HPDE6-E6E7 (cell line): ENCODE data around the gene NPPB.

ENCODE experiments used
- DNase-seq: peaks from one replicate; pipeline ENCODE4 v3.0.0; 2011; ENCODE audit warnings: missing footprints; ENCODE audit errors: extremely low spot score

Gene NPPB

DNA sequence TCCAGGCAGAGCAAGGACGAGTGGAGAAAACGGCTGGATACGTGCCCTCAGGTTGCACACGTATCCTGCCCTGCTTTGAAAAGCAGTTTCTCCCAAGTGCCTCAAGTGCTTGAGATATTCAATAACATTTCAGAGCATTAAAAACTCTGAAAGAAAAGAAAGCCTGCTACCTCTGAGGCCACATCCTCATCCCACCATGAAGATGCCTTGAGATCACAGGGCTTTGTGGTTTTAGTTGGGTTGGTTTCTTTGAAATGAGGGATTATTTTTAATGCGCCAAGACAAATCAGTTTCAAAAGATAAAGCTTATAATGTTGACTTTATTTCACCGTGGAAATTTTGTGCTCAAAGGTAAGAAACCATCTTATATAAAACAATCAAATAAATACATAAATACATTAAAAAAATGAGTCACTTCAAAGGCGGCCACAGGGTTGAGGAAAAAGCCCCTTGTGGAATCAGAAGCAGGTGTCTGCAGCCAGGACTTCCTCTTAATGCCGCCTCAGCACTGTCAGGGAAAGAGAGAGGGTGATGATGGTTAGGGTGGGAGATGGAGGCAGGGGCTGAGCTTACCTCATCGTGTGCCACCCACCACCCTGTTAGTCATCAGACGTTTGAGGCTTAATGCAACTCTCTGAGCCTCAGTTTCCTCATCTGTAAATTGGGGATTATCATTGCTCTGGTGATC, 1.4 kb downstream of the NPPB start:
- no peak for DNase-seq

- DNase-seq: no peak
These were observed 2.0 kb downstream of the NPPB start for GRCh38 chr1:11856698-11857097.

GRCh38 chr1:11855430-11855829, 3.3 kb downstream of the NPPB start:
- no peak for DNase-seq

GRCh38 chr1:11854519-11854918, 4.2 kb downstream of the NPPB start:
- no peak for DNase-seq

DNA sequence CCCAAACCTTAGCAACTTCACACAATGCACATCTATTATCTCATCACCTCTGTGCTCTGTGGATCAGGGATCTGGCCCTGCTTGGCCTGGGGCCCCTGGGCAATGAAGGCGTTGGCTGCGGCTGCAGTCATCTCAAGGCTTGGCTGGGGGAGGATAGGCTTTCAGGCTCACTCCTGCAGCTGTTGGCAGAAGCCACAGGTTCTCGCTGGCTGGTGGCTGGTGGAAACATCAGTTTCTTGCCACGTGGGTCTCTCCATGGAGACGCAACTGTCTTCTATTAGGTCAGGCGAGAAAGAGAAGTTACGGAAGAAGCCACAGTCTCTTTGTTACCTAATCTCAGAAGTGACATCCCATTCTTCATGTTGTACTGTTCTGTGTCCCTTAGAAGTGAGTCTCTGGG, 7.6 kb downstream of the NPPB start:
- DNase-seq: no peak

- no peak for DNase-seq
These were observed 8.6 kb downstream of the NPPB start for GRCh38 chr1:11850156-11850555.

- DNase-seq: no peak
These were observed 10.4 kb downstream of the NPPB start for GRCh38 chr1:11848373-11848700.

- DNase-seq: no peak
These were observed 10.9 kb downstream of the NPPB start, which contains the start of gene NPPA for GRCh38 chr1:11847667-11848372. NPPA (minus strand) TSS chr1:11847783; CDS start chr1:11847684, 99 bp downstream.

GRCh38 chr1:11845641-11846335, 13.0 kb downstream of the NPPB start:
- peak; percentile 26 for DNase-seq

GRCh38 chr1:11842154-11843041, 16.3 kb downstream of the NPPB start:
- no peak for DNase-seq

- no peak for DNase-seq
These were observed 17.2 kb downstream of the NPPB start for GRCh38 chr1:11841245-11842153.

DNA sequence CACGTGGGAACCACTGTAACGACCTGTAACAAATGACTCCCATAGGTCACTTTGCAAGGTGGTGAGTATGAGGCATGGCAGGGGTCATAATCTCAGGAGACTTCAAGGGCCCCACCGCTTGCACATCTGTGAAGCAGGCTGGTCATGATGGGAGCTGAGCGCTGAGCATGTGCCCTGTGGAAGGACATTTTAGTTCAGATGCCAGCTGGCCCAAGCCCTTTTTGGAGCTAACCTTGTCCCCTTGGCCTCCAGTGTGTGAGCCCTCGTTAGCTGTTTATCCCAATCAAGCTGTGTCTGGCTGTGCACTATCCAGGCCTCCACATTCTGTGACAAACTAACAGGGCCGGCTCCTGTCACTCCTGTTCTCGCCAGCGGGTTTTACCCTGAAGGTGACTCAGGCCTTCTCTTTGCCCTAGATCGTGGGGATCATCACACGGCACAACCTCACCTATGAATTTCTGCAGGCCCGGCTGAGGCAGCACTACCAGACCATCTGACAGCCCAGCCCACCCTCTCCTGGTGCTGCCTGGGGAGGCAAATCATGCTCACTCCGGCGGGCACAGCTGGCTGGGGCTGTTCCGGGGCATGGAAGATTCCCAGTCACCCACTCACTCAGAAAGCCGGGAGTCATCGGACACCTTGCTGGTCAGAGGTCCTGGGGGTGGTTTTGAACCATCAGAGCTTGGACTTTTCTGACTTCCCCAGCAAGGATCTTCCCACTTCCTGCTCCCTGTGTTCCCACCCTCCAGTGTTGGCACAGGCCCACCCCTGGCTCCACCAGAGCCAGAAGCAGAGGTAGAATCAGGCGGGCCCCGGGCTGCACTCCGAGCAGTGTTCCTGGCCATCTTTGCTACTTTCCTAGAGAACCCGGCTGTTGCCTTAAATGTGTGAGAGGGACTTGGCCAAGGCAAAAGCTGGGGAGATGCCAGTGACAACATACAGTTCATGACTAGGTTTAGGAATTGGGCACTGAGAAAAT, 18.7 kb downstream of the NPPB start:
- DNase-seq: no peak

DNA sequence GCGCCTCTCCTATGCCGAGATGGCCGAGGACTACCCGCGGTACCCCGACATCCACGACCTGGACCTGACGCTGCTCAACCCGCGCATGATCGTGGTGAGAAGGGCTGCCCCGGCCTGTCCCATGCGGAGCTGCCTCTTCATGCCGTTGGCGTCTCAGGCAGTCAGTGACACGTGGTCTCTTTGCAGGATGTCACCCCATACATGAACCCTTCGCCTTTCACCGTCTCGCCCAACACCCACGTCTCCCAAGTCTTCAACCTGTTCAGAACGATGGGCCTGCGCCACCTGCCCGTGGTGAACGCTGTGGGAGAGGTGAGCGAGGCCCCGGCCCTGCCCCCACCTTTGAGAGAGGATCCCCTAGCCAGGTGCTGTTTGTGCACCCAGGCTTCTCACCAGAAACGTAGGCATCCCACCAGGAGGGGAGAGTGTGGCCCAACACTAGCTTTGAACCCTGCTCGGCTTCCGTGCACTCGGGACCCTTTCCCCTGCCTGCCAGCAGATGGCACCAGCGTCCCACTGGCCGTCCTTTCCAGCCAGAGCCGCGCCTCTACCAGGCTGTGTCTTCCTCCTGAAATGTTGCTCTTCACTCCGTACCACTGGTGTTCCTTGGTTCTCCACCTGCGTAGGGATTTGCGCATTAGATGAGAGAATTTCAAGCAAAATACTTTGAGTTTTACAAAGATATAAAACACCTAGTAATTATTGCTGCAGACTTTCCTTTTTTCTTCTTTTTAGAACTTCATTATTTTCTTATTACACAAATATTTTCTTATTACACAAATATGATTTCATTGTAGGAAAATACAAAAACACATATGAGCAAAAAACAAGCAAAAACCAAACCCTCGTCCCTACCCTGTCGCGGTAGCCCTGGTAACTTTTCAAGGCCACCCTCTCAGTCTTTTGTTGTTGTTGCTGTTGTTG, 20.1 kb downstream of the NPPB start:
- peak; percentile 86 for DNase-seq

DNA sequence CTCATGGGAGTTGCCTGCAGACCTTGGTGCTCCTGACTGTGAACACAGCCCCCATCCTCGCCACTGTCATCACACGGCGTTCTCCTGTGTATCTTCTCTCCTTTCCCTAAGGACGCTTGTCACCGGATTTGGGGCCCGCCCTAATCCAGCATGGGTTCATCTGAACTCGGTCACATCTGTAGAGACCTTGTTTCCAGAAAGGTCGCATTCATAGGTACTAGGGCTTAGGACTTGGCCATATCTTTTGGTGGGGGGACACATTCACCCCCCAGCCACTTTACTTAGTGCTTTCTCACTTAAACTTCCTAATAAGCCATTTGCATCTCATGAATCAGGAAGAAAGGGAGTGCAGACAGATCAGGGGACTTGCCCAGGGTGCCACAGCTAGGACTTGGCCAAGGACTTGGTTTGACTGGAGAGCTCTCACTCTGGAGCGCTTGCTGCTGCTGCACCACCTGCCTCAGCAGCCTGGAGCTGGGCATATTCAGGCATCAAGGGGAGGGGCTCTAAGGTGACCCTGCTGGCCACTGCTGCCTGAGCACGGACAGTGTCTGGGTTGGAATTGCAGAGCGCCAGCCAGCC, 20.9 kb downstream of the NPPB start:
- no peak for DNase-seq

DNA sequence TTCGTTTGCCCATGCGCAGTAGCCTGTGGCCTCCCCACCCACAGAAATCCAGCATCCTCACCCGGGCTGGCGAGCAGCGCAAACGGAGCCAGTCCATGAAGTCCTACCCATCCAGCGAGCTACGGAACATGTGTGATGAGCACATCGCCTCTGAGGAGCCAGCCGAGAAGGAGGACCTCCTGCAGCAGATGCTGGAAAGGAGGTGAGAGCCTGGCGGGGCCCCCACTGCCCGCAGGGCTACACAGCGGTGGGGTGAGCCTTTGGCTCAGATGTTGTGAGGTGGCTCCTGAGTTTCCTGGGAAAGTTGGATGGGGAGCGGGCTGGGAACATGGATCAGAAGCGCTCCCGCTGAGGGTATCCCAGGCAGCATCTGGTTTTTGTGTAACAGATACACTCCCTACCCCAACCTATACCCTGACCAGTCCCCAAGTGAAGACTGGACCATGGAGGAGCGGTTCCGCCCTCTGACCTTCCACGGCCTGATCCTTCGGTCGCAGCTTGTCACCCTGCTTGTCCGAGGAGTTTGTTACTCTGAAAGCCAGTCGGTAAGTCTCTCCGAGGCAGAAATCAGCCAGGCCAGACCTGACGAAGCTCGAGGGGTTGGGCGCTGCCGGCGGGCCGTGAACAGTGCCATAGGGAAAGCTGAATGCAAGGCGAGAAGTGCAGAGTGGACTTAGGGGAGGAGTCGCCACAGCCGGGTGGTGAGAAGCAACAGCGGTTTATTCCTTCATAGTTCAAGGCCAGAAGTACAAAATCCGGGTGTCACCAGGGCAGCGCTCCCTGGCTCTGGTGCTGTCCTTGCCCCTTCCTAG, 21.6 kb downstream of the NPPB start:
- no peak for DNase-seq

- no peak for DNase-seq
These were observed 23.1 kb downstream of the NPPB start for GRCh38 chr1:11835441-11836225.

DNA sequence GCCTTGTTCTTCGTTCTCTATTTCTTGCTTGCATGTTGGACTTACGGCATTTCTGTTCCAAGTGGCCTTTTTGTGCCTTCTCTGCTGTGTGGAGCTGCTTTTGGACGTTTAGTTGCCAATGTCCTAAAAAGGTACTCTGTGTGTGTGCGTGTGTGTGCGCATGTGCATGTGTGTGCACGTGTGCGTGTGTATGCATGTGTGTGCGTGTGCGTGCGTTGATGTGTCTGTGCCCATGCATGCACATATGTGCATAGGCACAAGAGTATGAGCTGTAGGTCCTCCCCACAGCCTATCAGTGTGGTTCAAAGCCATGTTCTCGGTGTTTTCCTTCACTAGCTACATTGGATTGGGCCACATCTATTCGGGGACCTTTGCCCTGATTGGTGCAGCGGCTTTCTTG, 24.8 kb downstream of the NPPB start:
- DNase-seq: no peak
